ENCODE results near the gene COP1.

DNA sequence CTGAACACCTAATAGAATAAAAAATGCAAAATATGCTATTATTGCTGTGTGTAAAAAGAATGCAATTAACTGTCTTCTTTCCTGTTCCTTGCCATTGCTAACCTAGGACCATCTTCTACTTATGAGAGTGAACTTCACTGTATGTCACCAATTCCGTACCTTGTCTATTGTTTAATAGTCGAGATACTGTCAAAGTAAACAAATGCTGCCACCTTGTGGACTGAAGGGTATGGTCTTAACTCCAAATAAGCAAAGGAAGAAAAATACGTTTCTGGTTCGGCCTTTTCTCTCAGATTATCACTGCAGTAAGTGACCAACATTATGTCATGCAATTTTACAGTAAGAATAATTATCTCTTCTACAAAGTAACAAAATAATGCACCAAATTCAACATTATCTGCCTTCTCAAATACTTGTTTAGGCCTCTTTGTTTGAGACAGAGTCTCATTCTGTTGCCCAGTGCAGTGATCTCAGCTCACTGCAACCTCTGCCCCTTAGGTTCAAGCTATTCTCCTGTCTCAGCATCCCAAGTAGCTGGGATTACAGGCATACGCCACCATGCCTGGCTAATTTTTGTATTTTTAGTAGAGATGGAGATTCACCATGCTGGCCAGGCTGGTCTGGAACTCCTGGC, 133.4 kb downstream of the COP1 start:
- no peak for TF ChIP-seq POLR2AphosphoS5 (IDR thresholded peaks at IDR 0.05; ENCODE audit: low read depth, low read length)
- TF ChIP-seq RNF2 (IDR thresholded peaks at IDR 0.05; ENCODE audit: borderline replicate concordance, low read depth, low read length, missing control alignments, poor library complexity, severe bottlenecking) = no peak
- no peak for TF ChIP-seq EP300 (IDR thresholded peaks at IDR 0.05; ENCODE audit: borderline replicate concordance in 1 of 2, low read depth in 2 of 2, low read length in 2 of 2)
- TF ChIP-seq JUN (IDR thresholded peaks at IDR 0.05; ENCODE audit: low read depth, low read length) = no peak
